ENCODE results near the gene NUCB1.

NUCB1 gene

GRCh38 chr19:48945415-48945814 is 45.3 kb downstream of the NUCB1 start:
- H3K4me1 ChIP-seq (ENCODE audit: control insufficient read depth, insufficient read depth, low read length) = no peaks in the 10 kb centered on the region
- H3K27me3 ChIP-seq (ENCODE audit: control insufficient read depth, insufficient read depth, low read length) = no peaks in the 10 kb centered on the region
- H3K36me3 ChIP-seq (ENCODE audit: control insufficient read depth, insufficient read depth, low read length) = no peaks in the 10 kb centered on the region
- H3K27ac ChIP-seq (ENCODE audit: low read depth, low read length) = no peak overlapping the region
- no peak overlapping the region for H3K9ac ChIP-seq (ENCODE audit: low read length)
- H3K9me3 ChIP-seq (ENCODE audit: control insufficient read depth, insufficient read depth, low read depth, low read length) = no peaks in the 10 kb centered on the region
- H3K4me3 ChIP-seq (ENCODE audit: low read depth, low read length) = no peak overlapping the region

- no peaks in the 10 kb centered on the region for H3K9me3 ChIP-seq (ENCODE audit: control insufficient read depth, insufficient read depth, low read depth, low read length)
- H3K4me1 ChIP-seq (ENCODE audit: control insufficient read depth, insufficient read depth, low read length) = no peaks in the 10 kb centered on the region
- H3K4me3 ChIP-seq (ENCODE audit: low read depth, low read length) = no peak overlapping the region
These were observed 45.7 kb downstream of the NUCB1 start for GRCh38 chr19:48945817-48946216.

GRCh38 chr19:48946463-48947257 is 46.5 kb downstream of the NUCB1 start:
- no peak overlapping the region for H3K27ac ChIP-seq (ENCODE audit: low read depth, low read length)
- no peaks in the 10 kb centered on the region for H3K36me3 ChIP-seq (ENCODE audit: control insufficient read depth, insufficient read depth, low read length)
- no peaks in the 10 kb centered on the region for H3K4me1 ChIP-seq (ENCODE audit: control insufficient read depth, insufficient read depth, low read length)
- no peak overlapping the region for H3K9ac ChIP-seq (ENCODE audit: low read length)
- no peaks in the 10 kb centered on the region for H3K9me3 ChIP-seq (ENCODE audit: control insufficient read depth, insufficient read depth, low read depth, low read length)
- H3K4me3 ChIP-seq (ENCODE audit: low read depth, low read length) = no peak overlapping the region
- H3K27me3 ChIP-seq (ENCODE audit: control insufficient read depth, insufficient read depth, low read length) = no peaks in the 10 kb centered on the region

More at GRCh38 chr19:48945817-48946216, 45.7 kb downstream of the NUCB1 start:
- no peaks in the 10 kb centered on the region for H3K36me3 ChIP-seq (ENCODE audit: control insufficient read depth, insufficient read depth, low read length)
- no peaks in the 10 kb centered on the region for H3K27me3 ChIP-seq (ENCODE audit: control insufficient read depth, insufficient read depth, low read length)
- H3K9ac ChIP-seq (ENCODE audit: low read length) = no peak overlapping the region
- no peak overlapping the region for H3K27ac ChIP-seq (ENCODE audit: low read depth, low read length)

- H3K27ac ChIP-seq (ENCODE audit: low read depth, low read length) = no peak overlapping the region
- H3K27me3 ChIP-seq (ENCODE audit: control insufficient read depth, insufficient read depth, low read length) = no peaks in the 10 kb centered on the region
- H3K4me1 ChIP-seq (ENCODE audit: control insufficient read depth, insufficient read depth, low read length) = no peaks in the 10 kb centered on the region
- H3K4me3 ChIP-seq (ENCODE audit: low read depth, low read length) = no peak overlapping the region
- H3K9ac ChIP-seq (ENCODE audit: low read length) = no peak overlapping the region
- H3K9me3 ChIP-seq (ENCODE audit: control insufficient read depth, insufficient read depth, low read depth, low read length) = no peaks in the 10 kb centered on the region
- H3K36me3 ChIP-seq (ENCODE audit: control insufficient read depth, insufficient read depth, low read length) = no peaks in the 10 kb centered on the region
These were observed 47.1 kb downstream of the NUCB1 start for GRCh38 chr19:48947258-48947542.

GRCh38 chr19:48950159-48950558 is 50.0 kb downstream of the NUCB1 start:
- H3K4me1 ChIP-seq (ENCODE audit: control insufficient read depth, insufficient read depth, low read length) = no peaks in the 10 kb centered on the region
- H3K27ac ChIP-seq (ENCODE audit: low read depth, low read length) = no peak overlapping the region

GRCh38 chr19:48950830-48951519 is 50.9 kb downstream of the NUCB1 start:
- H3K9me3 ChIP-seq (ENCODE audit: control insufficient read depth, insufficient read depth, low read depth, low read length) = no peaks in the 10 kb centered on the region
- H3K27me3 ChIP-seq (ENCODE audit: control insufficient read depth, insufficient read depth, low read length) = no peaks in the 10 kb centered on the region
- H3K27ac ChIP-seq (ENCODE audit: low read depth, low read length) = no peak overlapping the region
- peaks cover 7% of the 10 kb centered on the region for H3K4me1 ChIP-seq (ENCODE audit: control insufficient read depth, insufficient read depth, low read length)
- H3K9ac ChIP-seq (ENCODE audit: low read length) = no peak overlapping the region
- no peak overlapping the region for H3K4me3 ChIP-seq (ENCODE audit: low read depth, low read length)
- peaks cover 5% of the 10 kb centered on the region; the same call in 1 of the 2 replicates for H3K36me3 ChIP-seq (ENCODE audit: control insufficient read depth, insufficient read depth, low read length)

More at GRCh38 chr19:48950159-48950558, 50.0 kb downstream of the NUCB1 start:
- Histone ChIP-seq H3K9me3 (ENCODE audit: control insufficient read depth, insufficient read depth, low read depth, low read length) (no peaks in the 10 kb centered on the region), H3K36me3 (ENCODE audit: control insufficient read depth, insufficient read depth, low read length) (no peaks in the 10 kb centered on the region), H3K27me3 (ENCODE audit: control insufficient read depth, insufficient read depth, low read length) (no peaks in the 10 kb centered on the region), H3K4me3 (ENCODE audit: low read depth, low read length) (no peak overlapping the region), H3K9ac (ENCODE audit: low read length) (no peak overlapping the region)

GRCh38 chr19:48953141-48953540 is 53.0 kb downstream of the NUCB1 start:
- Histone ChIP-seq H3K27me3 (ENCODE audit: control insufficient read depth, insufficient read depth, low read length) (no peaks in the 10 kb centered on the region), H3K4me1 (ENCODE audit: control insufficient read depth, insufficient read depth, low read length) (peaks cover 10% of the 10 kb centered on the region), H3K4me3 (ENCODE audit: low read depth, low read length) (no peak overlapping the region), H3K36me3 (ENCODE audit: control insufficient read depth, insufficient read depth, low read length) (peaks cover 20% of the 10 kb centered on the region), H3K9ac (ENCODE audit: low read length) (no peak overlapping the region), H3K9me3 (ENCODE audit: control insufficient read depth, insufficient read depth, low read depth, low read length) (no peaks in the 10 kb centered on the region), H3K27ac (ENCODE audit: low read depth, low read length) (no peak overlapping the region)

- Histone ChIP-seq H3K27me3 (ENCODE audit: control insufficient read depth, insufficient read depth, low read length) (no peaks in the 10 kb centered on the region), H3K4me1 (ENCODE audit: control insufficient read depth, insufficient read depth, low read length) (peaks cover 10% of the 10 kb centered on the region), H3K36me3 (ENCODE audit: control insufficient read depth, insufficient read depth, low read length) (peaks cover 26% of the 10 kb centered on the region), H3K4me3 (ENCODE audit: low read depth, low read length) (peak overlapping the region; percentile 92), H3K27ac (ENCODE audit: low read depth, low read length) (no peak overlapping the region; the same call in 1 of the 2 replicates), H3K9ac (ENCODE audit: low read length) (peak overlapping the region; percentile 8), H3K9me3 (ENCODE audit: control insufficient read depth, insufficient read depth, low read depth, low read length) (no peaks in the 10 kb centered on the region)
These were observed 54.0 kb downstream of the NUCB1 start for GRCh38 chr19:48953990-48954594.

GRCh38 chr19:48954595-48955307 is 54.6 kb downstream of the NUCB1 start, which contains the start of gene BAX:
TSS of gene BAX (plus strand) at chr19:48954875. CDS start at chr19:48954929, 54 bp downstream.
- Histone ChIP-seq H3K4me3 (ENCODE audit: low read depth, low read length) (peak within 1 kb of the TSS; percentile 92), H3K36me3 (ENCODE audit: control insufficient read depth, insufficient read depth, low read length) (peaks cover 27% of the 10 kb centered on the region), H3K27me3 (ENCODE audit: control insufficient read depth, insufficient read depth, low read length) (no peaks in the 10 kb centered on the region), H3K9me3 (ENCODE audit: control insufficient read depth, insufficient read depth, low read depth, low read length) (no peaks in the 10 kb centered on the region), H3K9ac (ENCODE audit: low read length) (peak within 1 kb of the TSS; percentile 99), H3K4me1 (ENCODE audit: control insufficient read depth, insufficient read depth, low read length) (peaks cover 10% of the 10 kb centered on the region), H3K27ac (ENCODE audit: low read depth, low read length) (peak within 1 kb of the TSS; percentile 96)

- H3K9me3 ChIP-seq (ENCODE audit: control insufficient read depth, insufficient read depth, low read depth, low read length) = no peaks in the 10 kb centered on the region
- peak overlapping the region; percentile 96 for H3K27ac ChIP-seq (ENCODE audit: low read depth, low read length)
- H3K27me3 ChIP-seq (ENCODE audit: control insufficient read depth, insufficient read depth, low read length) = no peaks in the 10 kb centered on the region
- H3K36me3 ChIP-seq (ENCODE audit: control insufficient read depth, insufficient read depth, low read length) = peaks cover 31% of the 10 kb centered on the region
- H3K9ac ChIP-seq (ENCODE audit: low read length) = peak overlapping the region; percentile 99
- peaks cover 10% of the 10 kb centered on the region for H3K4me1 ChIP-seq (ENCODE audit: control insufficient read depth, insufficient read depth, low read length)
- peak overlapping the region; percentile 92 for H3K4me3 ChIP-seq (ENCODE audit: low read depth, low read length)
These were observed 55.3 kb downstream of the NUCB1 start for GRCh38 chr19:48955308-48955958.

Data from HUES6 (cell line).